NCI-H748 (cell line): Measurements from ENCODE around the gene UMODL1.
A peak's percentile ranks its signal among the peaks of the same experiment; 100 is the strongest.

Experiments
- DNase-seq: peaks from one replicate; lab custom pipeline; 2025; ENCODE audit not compliant: unreplicated experiment; lab: John Stamatoyannopoulos, UW

The UMODL1 gene

DNA sequence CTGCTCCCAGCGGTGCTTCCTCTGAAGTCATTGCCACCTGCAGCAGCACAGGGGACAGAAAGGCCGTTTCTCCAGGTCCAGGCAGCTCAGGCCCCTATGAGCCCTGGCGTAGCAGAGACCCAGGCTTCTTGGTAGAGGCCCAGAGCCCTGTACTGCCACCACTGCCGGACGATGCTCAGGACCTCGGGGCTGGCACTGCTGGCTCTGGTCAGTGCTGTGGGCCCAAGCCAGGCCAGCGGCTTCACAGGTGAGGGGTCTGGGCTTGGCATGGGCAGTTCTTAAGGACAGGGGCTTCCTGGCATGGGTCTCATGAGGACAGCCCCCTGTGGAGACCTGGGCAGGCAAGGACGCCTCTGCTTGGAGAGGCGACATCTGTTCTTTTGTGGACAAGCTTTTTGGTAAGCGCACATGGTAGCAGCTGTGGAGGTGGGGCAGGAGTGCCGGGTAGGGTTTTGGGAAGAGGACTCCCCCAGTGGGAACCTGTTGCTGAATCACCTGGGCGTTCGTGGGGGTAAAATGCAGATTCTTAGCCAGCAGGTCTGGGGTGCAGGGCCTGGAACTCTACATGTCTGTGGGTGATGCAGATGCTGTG, at the start of gene UMODL1:
Gene UMODL1 (plus strand): TSS at position 172 of the 592 bp plus-strand sequence. CDS start 0 bp downstream, at position 172.
- peak; percentile 21 for DNase-seq

- DNase-seq, result peak; percentile 92
Measured at GRCh38 chr21:42021371-42022090, 49.6 kb upstream of the UMODL1 start.

GRCh38 chr21:42022091-42022430, 49.1 kb upstream of the UMODL1 start:
- DNase-seq, result no peak

DNA sequence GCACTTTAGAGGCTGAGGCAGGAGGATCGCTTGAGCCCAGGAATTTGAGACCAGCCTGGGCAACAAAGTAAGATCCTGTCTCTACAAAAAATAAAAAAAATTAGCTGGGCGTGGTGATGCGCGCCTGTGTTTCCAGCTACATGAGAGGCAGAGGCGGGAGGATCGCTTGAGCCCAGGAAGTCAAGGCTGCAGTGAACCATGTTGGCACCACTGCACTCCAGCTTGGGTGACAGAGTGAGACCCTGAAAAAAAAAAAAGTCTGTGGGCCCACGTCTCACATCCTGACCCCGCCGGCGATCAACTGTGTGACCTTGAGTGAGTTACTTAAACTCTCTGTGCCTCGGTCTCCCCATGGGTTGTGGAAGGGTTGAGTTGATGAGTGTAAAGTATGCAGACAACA, 48.2 kb upstream of the UMODL1 start:
- DNase-seq, result no peak

DNA sequence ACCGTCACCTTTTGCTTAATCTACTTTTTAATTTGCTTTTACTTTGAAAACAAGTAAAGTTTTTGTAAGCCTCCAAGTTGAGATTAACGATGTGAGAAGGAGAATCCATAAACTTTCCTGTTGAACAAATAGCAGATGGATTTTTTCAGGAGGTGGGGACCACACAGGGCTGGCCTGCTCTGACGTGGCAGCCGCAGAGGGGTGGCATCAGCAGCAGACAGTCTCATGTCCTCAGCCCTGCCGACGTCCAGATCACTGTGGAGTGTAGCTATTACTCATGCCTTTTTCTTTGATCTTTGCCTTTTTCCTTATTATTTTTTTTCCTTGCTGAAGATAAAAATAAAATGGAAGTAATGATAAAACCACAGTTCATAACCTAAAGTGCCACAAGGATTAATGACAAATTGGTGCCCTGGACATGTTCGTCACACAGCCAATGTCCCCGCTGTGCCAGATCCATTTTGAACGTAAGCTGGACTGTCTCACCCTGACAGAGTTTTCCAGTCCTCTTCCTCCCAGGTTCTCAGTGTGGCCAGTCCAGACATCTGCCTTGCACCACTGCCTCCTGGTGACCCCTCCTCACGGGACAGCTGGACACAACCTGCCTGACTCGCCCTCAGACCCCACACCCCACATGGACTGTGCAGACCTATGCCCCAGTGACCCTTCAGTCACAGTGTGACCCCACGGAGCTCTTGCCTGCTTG, 45.6 kb upstream of the UMODL1 start:
- no peak for DNase-seq

DNA sequence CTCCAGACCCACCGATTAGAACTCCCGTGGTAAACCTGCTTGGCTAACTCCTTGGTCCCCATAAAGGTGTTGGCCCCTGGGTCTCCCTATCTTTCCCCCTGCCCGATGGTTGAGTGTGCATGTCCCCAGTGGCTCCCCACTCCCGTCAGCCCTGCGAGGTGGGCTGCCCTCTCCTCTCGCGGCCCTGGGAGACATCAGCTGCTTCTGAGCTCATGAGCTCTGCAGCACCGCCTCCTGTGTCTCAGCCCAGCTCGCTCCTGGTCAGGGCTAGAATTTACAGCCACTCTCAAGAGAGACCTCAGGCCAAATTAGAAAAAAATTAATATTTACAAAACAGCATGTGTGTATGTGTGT, 45.1 kb upstream of the UMODL1 start:
- DNase-seq, result no peak

DNA sequence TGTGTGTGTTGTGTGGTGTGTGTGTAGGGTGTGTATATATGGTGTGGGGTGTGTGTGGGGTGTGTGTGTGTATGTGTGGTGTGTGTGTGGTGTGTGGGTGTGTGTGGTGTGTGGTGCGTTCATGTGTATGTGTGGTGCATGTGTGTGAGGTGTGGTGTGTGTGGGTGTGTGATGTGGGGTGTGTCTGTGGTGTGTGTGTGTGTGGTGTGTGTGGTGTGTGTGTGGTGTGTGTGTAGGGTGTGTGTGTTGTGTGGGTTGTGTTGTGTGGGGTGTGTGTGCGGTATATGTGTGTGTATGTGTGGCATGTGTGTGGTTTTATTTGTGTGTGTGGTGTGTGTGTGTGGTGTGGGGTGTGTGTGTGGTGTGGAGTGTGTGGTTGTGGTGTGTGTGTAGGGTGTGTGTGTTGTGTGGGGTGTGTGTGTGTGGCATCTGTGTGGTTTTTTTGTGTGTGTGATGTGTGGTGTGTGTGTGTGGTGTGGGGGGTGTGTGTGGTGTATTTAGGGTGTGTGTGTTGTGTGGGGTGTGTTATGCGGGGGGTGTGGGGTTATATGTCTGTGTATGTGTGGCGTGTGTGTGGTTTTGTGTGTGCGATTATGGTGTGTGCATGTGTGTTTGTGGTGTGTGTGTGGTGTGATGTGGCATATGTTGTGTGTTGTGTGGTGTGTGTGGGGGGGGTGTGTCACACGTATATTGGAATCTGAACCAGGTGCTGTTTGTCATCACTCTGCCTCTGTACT, 43.9 kb upstream of the UMODL1 start:
- no peak for DNase-seq

DNA sequence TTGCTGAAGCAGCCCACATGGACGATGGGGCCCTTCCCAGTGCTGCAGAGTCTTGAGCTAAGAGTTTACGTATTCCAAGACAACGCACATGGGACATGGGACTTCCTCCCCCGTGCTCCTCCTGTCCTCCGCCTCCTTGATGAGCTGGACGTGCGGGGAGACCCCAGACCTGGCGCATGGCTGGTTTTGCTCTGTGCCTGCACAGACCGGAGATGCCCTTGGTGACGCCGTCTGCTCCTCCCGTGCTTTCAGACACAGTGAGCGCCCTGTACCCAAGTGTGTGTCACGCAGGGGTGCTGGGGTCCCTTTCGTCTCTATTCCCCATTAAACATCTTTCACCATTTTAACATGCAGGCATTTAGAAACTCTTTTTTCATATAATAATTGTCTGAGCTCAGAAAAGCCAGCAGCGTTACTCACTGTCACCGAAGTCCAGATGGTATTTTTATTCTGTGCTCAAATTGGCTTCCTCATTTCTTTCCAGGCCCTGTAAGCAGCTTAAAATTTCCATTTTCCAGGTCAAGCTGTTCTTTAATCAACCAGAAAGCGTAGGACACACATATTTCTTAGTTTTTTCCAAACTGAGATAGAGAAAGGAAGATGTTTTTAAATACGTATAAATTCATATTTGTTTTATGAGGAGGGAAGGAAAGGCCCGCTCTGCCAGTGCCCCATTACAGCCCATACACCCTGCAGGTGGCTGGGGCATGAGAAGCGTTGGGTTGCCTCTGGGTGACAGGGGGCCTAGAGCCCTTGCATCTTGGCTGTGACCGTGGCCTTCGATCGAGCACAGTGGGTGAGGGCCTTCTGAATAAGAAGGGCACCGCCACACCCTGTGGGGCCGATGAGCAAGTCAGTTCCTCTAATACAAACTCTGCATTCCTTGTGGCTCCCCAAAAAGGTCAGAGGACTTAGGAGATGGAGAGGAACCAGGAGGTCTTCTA, 43.0 kb upstream of the UMODL1 start:
- no peak for DNase-seq

DNA sequence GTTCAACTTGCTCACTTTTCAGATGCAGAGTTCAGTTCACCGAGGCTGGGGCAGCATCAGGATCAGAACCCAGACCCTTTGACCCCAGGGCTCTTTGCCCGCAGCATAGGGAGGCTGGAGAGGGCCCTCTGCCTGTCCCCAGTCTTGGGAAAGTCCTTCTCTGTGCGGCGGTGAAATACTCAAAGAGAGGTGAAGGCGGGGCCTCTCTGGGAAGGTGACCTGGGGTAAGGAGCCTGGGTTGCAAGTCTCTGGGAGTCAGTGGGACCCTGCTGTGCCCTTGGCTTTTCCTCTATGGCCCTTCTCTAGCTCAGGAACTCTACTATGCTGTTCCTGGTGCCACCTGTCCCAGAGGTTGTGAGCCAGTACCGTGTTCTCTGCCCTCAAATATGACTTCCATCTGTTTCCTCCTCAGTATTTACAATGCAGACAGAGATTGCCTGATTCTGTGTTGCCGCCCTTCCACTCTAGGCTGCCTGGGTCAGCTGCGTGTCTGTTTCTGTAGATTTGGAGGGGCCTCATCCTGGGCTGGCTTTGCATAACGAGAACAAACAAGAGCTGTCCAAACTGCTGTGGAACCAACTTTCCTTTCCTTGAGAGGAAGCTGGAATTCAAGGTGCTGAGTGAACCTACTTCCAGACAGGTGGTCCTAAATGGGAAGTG, 42.2 kb upstream of the UMODL1 start:
- no peak for DNase-seq

- no peak for DNase-seq
Measured at GRCh38 chr21:42030311-42030710, 40.8 kb upstream of the UMODL1 start.

DNA sequence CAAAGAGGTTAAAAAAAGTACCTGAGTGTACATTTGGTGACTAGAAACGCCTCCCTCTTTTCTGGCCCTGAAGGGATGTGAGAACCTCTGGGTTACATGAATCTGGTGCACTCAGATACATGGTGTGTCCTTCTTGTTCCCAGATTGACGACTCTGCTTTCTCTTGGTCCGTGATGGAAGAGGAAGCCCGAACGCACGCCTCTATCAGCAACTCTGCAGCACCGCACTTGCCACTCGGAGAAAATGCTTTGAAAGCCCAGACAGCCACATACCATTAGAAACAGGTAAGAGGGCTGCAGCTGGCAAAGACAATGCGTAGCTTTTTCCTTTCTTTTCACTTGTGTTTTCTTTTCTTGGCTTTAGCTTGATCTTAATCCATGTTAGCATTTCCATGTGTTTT, 39.9 kb upstream of the UMODL1 start:
- no peak for DNase-seq

DNA sequence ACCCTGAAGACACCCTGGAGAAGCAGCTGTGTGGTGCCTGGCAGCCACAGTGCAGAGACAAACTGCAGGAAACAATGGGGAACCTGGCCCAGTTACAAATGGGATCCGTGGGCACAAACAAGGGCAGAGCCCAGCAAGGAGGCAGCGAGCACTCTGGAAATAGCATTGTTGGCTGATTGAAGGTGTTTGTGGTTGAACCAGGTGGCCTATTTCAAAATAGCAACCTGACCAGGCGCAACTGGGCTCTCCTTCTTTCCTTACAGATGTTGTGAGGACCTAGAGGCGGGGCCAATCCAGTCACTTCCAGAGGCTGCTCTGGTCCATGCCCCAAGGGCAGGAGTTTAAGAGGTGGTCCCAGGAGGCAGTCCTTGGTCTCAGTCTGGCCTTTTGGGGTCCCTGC, 39.3 kb upstream of the UMODL1 start:
- DNase-seq, result no peak

DNA sequence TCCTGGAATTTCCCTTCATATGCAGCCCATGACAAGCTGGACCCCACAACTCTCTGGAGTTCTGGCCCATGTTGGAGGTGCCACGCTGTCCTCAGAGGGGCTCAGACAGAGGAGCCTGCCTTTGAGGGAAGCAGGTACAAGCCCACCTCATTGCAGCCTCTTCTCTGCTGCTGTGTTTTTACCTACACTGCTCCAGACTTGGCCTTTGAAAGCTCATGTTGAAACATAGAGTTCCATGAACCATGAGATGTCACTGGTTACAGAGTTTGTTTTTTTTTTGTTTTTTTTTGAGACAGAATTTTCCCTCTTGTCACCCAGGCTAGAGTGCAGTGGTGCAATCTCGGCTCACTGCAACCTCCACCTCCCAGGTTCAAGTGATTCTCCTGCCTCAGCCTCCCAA, 38.9 kb upstream of the UMODL1 start:
- no peak for DNase-seq

DNA sequence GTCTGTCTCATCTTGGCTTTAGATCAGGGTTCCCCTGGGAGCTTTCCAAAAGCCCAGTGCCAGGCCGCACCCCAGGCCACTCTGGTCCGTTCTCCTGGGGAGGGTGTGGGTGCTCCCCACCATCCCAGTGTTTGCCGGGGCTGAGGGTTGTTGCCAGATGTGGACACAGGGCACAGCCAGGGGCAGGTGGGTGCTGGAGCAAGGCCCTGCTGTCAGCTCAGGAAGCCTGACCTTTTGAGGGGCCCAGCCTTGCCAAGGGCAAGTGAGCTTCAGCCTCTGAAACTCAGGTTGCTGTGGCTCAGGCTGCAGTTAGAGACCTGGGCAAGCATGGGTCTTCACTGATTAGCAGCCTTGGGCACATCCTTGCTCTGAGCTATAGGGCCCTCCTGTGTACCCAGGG, 38.1 kb upstream of the UMODL1 start:
- DNase-seq, result no peak

DNA sequence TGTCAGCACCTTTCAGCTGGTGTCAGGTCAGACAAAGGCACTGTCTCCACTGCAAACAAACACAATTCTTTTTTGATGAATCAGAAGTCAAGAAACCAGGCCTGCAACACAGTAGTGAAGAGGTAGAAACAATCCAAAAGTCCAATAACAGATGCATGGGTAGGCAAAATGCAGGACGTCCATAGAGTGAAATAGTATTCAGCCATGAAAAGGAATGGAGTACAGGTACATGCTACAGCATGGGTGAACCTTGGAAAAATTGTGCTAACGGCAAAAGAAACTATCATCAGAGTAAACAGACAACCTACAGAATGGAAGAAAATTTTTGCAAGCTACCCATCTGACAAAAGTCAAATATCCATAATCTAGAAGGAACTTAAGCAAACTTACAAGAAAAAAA, 34.8 kb upstream of the UMODL1 start:
- no peak for DNase-seq

- DNase-seq, result no peak
Measured at GRCh38 chr21:42037516-42037915, 33.6 kb upstream of the UMODL1 start.

GRCh38 chr21:42037943-42038342, 33.2 kb upstream of the UMODL1 start:
- no peak for DNase-seq

- DNase-seq, result no peak
Measured at GRCh38 chr21:42038393-42038792, 32.7 kb upstream of the UMODL1 start.

DNA sequence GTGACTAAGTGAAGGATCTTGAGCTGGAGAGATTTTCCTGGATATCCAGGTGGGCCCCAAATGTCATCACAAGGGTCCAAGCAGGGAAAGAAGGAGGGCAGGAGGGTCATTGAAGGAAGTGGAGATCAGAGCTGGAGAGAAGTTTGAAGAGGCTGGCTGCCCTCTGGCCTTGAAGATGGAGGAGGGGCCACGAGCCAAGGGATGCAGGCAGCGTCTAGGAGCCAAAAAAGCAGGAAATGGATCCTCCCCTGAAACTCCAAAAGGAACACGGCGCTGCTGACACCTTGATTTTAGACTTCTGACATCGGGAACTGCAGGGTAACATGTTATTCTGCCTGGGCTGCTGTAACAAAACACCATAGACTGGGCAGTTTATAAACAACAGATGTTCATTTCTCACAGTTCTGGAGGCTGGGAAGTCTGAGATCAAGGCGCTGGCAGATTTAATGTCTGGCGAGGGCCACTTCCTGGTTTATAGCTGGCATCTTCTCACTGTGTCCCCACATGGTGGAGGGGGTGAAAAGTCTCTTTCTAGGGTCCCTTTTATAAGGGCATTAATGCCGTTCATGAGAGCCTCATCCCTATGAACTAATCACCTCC, 32.2 kb upstream of the UMODL1 start:
- DNase-seq, result peak; percentile 23

GRCh38 chr21:42039470-42039901, 31.6 kb upstream of the UMODL1 start:
- DNase-seq, result no peak
